ENCODE data around the gene ITM2B. TPM values are rescaled to one million over a fixed set of nuclear protein-coding genes. Genes with fewer than 3 reads are reported as not detected.
"Not testable (repeated sequence)": the region's sequence is repeated elsewhere in the genome, so short reads cannot be mapped to it uniquely, and the experiment has no call there.

Gene ITM2B
- total RNA-seq, 1 experiment from 2014 or later = 140 TPM

DNA sequence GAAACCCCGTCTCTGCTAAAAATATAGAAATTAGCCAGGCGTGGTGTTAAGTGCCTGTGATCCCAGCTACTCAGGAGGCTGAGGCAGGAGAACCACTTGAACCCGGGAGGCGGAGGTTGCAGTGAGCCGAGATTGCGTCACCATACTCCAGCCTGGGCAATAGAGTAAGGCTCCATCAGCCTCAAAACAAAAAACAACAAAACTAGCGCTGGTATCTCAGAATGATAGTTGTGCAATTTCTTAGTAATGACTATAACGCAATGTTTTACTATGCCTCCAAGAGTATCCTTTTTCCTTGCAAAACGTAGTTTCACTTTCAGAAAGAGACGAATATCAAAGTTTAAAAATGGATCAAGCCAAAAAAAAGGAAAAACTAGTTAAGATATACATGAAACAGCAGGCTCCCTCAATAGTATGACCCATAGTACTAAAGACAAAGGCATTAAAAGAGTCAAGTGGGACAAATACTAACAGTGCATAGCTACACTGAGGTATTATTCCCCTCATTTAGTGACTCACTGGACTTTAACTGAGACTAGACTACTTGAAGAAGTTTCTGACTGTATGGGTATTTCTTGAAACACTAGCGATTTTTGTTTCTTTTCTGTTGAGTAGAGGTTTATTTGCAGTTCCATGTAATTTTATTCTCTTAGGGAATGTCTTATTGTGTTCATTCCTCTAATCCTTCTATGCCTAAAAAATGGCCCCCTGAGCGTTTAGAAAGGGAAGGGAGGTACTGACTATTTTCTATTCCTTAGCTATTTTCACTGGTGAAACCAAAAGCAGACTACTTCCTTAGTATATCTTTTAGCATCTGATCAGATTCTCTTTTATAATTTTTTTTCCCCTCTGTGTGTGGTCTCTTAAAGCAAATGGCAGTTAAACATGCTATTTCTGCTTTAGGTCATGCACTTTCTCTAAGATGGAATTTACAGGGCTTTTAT is 10.4 kb upstream of the ITM2B start:
- DNase-seq (ENCODE audit: extremely low read depth, low read depth) = no peak

DNA sequence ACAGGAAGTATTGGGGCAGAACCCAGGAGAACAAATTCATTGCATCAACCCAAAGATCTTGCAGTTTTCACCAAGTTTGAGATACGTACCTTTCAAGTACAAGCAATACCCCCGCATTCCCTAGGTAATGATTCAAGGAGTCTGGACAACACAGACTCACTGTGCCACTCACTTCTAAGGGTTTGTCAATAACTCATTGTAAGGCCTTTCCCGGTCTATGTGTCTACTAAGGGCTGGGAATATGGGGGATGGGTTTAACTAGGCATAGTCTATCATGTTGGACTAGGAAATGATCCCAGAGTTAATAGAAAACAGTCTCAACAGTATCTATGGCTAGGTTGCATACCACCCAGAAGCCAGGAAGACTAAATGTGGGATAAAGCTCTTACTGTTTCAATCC is 8.3 kb upstream of the ITM2B start:
- DNase-seq (ENCODE audit: extremely low read depth, low read depth) = no peak

- no peak for DNase-seq (ENCODE audit: extremely low read depth, low read depth)
Measured at GRCh38 chr13:48230541-48230940, 2.5 kb upstream of the ITM2B start.

DNA sequence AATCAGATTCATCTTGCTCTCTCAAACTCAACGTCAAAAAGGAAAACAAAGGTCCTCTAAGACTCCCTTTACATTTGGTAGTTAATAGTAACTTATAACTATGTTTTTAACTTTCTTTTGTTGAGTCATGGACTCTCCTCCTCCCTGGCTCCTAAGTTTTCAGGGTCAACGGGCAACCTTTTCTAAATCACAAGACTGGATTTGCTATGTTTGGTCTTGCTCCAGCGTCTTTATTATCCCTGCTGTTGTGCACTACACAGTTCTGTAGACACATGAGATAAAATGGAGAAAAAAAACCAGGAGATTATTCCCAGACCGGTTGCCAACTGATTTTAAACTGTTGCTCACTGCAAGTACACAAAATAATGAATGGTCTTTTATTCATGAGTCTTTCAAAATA is 1.9 kb upstream of the ITM2B start:
- no peak for DNase-seq (ENCODE audit: extremely low read depth, low read depth)

DNA sequence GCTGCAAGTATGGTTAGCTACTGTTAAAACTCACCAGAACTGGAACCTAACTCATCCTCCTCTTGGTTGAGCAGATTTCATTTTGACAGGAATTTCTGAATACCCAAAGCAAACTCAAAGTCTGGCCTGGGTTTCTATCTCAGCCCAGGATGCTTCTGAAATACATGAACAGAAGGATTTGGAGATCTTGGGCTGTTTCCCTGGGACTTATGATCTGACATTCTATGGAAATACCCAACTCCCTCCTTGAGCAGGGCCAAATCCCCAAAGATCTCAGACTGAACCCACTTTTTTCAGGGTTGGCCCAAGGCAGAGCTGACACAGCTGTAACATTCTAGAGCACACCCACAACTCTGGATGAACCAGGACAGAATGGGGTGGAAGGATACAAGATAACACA is 1.1 kb upstream of the ITM2B start:
- DNase-seq (ENCODE audit: extremely low read depth, low read depth) = no peak

GRCh38 chr13:48232420-48233045 is 473 bp upstream of the ITM2B start:
- no peak for DNase-seq (ENCODE audit: extremely low read depth, low read depth)

- no peak for DNase-seq (ENCODE audit: extremely low read depth, low read depth)
Measured at GRCh38 chr13:48233889-48234488, 983 bp downstream of the ITM2B start.

DNA sequence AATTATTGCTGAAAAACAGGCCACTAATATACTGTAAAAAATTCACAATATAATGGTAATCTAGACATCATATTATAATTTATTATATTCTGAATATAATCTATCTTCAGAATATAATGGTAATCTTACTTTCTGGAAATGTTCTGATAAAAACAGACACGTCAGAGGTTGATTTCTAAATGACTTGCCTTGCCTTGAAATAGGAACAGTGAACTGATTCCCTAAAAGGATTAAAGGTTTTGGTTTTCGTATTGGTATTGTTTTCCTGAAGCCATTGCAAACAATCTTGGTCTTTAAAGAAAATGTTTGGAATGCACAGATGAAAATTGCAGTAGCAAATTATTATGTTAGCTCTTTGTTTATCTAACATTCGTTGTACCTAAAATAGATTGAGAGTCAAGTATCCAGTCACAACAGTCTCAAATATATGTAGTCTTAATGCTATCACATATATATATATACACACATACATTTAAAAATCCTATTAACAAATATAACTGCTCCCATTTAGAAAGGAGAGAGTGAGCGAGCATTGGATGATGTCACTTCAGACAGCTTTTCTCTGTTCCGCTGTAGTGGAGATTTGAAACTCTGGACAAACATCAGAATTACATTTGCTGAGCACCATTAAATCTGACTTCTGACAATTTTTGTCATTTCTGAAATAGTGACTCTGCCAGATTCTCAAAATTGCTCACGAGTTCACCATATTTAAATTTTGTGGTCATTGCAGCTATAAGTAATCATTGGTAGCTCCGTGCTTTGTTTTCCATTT is 1.7 kb downstream of the ITM2B start:
- no peak for DNase-seq (ENCODE audit: extremely low read depth, low read depth)

- DNase-seq (ENCODE audit: extremely low read depth, low read depth) = no peak
Measured at GRCh38 chr13:48235341-48236135, 2.5 kb downstream of the ITM2B start.

DNA sequence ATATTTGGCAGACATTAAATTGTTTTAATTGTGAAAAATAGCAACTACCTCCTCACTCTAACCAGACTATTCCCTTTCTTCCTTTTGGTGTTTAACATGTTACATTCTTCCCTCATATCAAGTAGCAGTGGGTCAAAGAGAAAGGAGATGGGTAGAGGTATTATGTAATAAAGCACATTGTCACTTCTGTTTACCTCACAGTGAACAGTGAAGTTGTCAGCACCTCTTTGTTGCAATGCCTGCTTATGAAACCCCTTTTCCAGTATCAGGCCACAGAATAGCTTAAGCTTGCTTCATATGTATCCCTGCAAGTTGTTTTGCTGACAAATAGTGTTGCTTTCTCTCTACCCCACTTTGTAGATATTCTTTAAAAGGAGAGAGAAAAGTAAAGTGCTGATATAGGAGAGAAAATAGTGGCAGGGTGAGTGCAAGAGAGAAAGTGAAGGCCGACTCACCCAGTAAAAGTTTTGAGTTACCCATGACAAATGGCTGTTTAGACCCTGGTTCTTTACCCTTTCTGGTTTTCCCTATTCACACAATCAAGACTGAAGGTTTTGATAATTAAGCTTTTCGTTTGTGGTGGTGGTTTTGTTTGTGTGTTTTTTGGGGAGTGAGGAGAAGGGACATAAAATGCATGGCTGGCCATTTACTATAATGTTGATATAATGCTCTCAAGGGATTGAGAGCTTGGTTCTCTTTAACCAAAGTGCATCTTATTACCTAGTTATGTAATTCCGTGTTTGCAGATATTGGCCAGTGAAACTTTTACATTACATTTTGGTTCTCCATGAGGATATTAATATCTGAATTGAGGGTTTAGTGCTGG is 3.7 kb downstream of the ITM2B start:
- DNase-seq (ENCODE audit: extremely low read depth, low read depth) = no peak

DNA sequence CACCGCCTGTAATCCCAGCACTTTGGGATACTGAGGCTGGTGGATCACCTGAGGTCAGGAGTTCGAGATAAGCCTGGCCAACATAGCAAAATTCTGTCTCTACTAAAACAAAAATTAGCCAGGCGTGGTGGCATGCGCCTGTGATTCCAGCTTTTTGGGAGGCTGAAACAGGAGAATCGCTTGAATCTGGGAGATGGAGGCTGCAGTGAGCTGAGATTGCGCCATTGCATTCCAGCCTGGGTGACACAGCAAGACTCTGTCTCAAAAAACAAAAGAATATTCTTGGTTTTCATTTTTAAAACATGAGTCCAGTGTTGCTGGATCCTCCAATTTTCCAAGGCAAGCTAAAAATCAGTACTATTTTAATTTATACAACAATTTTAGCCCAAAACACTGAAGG is 6.4 kb downstream of the ITM2B start:
- not testable (repeated sequence) for DNase-seq (ENCODE audit: extremely low read depth, low read depth)

- no peak for DNase-seq (ENCODE audit: extremely low read depth, low read depth)
Measured at GRCh38 chr13:48241651-48242050, 8.6 kb downstream of the ITM2B start.

DNA sequence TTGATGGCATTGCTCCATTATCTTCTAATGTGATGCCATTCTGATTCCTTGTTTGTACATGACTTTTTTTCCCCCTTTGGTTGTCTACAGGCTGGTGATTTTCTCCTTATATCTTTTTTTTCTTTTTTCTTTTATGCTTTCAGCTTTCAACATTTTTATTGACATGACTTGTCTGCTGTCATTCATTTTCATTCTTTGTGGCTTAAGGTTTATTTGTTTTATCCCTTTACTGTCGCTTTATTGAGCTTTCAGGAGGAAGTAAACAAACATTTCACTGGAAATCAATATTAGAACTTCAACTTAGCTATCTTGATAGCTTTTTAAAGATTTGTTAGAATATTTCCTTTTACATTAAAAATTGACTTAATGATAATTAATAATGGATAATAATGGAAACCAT is 9.7 kb downstream of the ITM2B start:
- DNase-seq (ENCODE audit: extremely low read depth, low read depth) = no peak

GRCh38 chr13:48244159-48244558 is 11.2 kb downstream of the ITM2B start:
- no peak for DNase-seq (ENCODE audit: extremely low read depth, low read depth)

DNA sequence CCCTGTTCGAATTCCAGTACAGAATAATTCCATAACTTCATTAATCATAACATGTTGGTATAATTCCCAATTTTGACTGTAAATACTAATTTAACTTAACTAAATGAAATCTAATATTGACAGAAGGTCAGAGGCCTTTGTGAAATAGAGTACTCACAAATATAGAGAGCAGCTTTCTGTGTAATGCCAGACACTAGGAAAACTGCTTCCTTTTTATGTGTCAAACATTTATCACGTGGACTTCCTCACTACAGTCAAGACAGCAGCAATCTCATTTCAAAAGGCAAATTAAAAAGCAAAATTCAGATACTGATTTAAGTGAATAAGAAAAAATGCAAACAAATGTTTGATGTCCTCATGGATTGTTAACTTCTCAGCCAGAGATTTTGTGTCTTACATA is 13.1 kb downstream of the ITM2B start:
- DNase-seq (ENCODE audit: extremely low read depth, low read depth) = no peak

- no peak for DNase-seq (ENCODE audit: extremely low read depth, low read depth)
Measured at GRCh38 chr13:48249018-48249417, 16.0 kb downstream of the ITM2B start.

DNA sequence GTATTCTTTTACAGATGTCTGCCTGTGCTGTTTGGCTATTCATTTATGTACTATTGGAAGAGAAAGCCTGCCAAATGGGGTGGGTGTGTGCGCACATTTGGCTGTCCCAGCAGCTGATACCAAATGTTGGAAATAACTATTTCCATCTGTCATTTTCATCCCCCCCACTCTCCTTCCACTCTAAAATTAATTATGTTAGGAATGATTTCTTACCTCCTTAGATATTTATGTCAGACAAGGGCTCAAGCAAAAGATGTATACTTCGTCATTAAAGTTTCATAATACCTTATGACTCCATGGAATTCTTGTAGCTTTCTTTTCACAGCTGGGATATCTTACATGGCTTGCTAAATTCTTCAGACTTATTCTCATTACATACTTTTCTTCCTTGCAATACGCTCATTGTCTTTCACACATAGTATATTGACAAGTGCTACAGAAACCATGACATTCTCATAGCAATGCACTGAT is 18.6 kb downstream of the ITM2B start:
- no peak for DNase-seq (ENCODE audit: extremely low read depth, low read depth)

DNA sequence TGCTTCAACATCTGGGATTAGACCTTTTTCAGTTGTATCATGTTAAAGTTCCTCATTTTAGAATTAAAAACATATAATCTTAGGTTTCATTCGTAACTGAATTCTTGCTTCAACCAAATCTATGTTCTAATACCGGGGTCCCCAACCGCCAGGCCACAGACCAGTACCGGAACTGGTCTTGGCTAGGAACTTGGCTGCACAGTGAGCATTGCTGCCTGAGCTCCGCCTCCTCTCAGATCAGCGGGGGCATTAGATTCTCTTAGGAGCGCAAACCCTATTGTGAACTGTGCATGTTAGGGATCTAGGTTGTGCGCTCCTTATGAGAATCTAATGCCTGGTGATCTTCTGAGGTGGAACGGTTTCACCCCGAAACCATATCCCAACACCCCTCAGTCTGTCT is 19.2 kb downstream of the ITM2B start:
- DNase-seq (ENCODE audit: extremely low read depth, low read depth) = no peak

DNA sequence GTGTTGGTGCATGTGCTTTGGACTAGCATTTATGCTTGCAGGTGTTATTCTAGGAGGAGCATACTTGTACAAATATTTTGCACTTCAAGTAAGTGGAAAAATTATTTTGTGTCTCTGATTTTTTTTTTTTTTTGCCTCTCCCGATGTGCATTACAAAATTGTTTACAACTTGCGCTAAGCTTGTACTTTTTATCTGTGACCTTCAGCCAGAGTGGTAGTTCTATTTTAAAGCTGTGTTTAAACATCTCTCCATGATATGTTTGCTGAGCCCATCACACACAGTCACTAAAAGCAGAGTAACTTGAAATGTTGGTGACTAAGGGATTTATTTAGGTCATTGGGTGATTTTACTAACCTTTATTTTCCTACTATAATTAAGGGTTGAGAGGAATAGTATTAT is 20.8 kb downstream of the ITM2B start:
- no peak for DNase-seq (ENCODE audit: extremely low read depth, low read depth)
